CD4-positive, alpha-beta T cell treated with Interleukin-2 at 100 ng/mL for 4 hours (primary cell): ENCODE measurements around the gene TMPRSS6.

Source experiments
- DNase-seq: peaks from one replicate; pipeline ENCODE4 v3.0.0-alpha.2; 2020; ENCODE audit warnings: low spot score

TMPRSS6 gene

DNA sequence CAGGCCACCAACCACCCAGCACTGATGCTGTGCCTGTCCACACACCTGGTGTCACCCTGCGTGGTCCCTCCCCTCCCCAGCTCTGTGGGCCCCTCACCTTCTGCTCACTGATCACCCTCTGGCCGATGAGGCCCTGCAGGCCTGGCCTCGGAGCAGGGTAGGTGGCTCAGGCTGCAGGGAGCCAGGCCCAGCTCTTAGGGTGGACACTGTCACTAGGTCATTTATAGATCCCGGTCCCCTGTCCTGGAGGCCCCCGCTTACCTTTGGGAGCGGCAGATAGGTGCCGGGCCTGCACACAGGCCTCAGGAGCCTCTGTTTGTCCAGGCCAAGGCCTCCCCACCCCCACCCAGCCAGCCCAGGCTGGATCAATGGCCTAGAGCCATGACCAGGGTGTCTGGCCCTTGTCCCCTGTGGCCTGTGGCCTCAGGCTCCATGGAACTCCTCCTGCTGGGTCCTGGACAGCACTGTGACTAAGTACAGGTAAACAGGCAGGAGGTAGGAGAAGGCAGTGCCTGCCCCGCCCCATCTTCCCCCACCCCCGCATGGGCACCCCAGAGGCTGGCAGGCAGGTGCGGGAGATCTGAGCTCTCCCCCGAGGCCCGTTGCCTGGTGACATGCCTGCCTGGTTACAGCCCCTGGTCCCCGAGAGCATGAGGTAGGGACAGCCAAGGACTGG, at the start of gene TMPRSS6:
Gene TMPRSS6, minus strand, starts transcription at position 472 of the 676 bp plus-strand sequence. CDS start 6,296 bp downstream, outside the sequence.
- DNase-seq: no peak

DNA sequence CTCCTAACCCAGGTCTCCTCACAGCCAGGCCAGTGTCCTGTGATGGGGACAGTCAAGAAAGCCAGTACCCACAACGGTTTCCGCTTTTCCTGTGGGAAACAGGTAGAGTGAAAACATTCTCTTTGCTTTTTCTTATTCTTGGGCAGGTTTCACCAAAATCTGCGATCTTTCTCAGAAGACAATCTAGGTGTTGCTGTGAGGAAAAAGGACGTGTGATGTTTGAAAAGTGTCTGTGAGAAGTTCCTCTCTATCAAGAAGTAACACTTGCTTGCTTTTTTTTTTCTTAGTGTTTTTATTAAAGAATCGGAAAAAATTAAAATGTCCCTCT, 49.4 kb upstream of the TMPRSS6 start:
- no peak for DNase-seq

DNA sequence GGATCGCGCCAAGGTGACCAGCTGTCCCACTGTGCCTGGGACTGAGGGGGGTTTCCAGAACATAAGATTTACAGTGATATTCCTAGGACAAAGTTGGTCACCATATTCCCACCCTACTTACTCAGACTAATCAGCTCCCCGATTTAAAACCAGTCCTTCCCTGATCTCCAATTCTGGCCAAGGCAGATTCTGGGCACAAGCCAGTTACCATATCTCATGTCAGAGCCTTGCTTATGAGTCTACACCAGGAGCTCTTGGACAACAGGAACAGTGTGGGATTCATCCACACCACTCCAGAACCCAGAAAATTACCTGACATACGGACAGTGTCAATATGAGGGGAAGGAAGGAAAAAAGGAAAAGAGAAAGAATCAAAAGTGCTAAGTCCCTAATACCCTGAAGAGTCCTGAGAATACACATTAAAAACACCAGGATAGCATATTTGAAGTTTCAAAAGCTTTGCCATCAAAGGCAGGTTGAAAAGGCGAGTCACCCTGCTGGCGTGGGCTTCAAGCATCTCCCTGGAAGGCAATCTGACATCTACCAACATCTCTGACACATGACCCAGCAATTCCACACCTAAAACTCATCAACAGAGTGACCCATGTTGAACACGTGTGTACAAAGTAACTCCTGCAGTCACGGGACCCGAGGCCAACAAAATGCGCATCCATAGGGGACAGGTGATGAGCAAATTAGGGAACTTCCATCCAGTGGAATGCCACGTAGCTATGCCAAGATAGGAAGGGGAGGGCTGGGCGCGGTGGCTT, 48.2 kb upstream of the TMPRSS6 start:
- no peak for DNase-seq

DNA sequence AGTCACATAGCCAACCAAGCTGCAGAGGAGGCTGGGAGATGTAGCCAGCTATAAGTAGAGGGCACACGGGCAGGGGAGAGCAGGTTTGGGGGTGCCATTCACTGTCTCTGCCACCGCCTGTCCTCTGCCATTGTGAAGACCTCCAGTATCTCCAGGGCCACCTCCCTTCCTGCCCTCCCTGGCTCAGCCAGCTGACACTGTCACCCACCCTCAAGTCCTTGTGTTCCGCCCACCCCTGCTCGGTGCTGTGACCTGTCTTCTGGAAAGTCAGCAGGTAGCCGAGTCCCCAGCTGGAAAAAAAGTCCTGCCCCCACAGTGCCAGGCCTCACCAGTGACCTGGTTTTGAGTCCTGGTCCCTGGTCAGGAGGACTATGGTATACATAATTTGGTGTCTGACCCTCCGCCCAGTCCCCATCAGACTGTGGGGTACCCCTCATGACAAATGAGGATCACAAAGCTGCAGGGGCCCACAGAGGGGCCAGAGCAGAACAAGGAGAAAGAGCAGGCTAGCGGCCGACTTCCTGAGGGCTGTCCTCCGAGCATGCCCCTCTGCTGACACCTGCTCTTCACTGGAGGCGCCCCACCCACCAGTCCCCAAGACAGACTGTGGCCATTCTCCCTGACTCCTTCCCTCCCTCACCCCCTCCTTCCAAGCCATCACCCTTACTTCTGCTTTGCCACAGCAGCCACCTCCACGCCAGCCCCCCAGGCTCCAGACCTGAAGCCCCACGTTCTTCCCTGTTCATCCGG, 47.3 kb upstream of the TMPRSS6 start:
- DNase-seq: no peak

DNA sequence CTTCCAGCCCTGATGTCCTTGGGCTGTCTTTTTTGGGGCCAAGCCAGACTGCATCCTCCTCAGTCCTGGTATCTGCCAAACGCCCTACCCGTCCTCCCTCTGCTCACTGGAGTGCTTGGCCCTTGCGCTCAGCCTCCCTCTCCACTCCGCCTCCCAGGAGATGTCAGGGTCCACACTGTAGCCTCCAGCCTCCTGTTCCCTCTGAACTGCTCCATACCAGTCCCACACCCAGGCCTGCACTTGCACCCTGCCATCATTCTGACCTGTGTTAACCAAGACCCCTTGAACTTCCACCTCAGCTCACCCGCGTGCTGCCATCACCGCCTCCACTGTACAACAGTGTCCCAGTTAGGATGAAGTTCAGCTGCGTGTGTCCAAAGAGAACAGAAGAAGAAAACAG, 46.5 kb upstream of the TMPRSS6 start:
- no peak for DNase-seq

DNA sequence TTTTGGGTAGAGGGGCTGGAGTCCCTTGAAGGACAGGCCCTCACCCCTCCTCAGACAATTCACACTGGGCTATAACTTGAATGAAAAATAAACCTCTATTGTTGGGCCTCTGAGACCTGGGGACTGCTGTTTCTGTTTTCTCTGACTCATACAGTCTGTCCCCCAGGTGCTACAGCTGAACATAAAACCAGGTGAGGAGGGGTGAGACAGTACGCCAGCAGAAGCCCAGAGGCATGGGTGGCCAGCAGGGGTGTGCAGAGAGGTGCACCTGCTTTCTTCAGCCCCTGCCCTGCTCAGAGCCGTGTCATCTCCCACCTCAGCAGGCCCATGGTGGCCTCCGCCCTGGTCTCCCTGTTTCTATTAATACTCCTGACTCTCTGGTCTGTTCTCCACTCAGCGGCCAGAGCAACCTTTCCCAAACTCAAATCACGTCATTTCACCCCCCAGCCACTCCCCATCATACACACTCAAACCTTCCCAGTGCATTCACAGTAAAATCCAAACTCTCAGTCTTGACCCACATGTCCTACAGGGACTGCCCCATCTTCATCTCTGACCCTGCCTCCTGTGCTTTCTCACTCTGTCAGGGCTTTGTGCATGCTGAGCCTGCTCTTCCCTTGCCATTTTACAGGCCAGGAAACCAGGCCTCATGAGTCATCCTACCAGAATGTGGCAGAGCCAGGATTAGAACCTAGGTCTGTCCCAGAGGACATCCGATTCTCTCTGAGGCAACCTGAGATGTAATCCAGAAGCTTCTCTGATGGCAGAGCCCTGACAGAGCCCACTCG, 45.6 kb upstream of the TMPRSS6 start:
- no peak for DNase-seq

- no peak for DNase-seq
Measured at GRCh38 chr22:37153901-37154300, 44.4 kb upstream of the TMPRSS6 start.

- DNase-seq: no peak
Measured at GRCh38 chr22:37151401-37151800, 41.9 kb upstream of the TMPRSS6 start.

GRCh38 chr22:37150701-37151100, 41.2 kb upstream of the TMPRSS6 start:
- no peak for DNase-seq

GRCh38 chr22:37148742-37149665, 39.5 kb upstream of the TMPRSS6 start:
- DNase-seq: no peak

GRCh38 chr22:37148031-37148651, 38.6 kb upstream of the TMPRSS6 start:
- peak; percentile 42 for DNase-seq

DNA sequence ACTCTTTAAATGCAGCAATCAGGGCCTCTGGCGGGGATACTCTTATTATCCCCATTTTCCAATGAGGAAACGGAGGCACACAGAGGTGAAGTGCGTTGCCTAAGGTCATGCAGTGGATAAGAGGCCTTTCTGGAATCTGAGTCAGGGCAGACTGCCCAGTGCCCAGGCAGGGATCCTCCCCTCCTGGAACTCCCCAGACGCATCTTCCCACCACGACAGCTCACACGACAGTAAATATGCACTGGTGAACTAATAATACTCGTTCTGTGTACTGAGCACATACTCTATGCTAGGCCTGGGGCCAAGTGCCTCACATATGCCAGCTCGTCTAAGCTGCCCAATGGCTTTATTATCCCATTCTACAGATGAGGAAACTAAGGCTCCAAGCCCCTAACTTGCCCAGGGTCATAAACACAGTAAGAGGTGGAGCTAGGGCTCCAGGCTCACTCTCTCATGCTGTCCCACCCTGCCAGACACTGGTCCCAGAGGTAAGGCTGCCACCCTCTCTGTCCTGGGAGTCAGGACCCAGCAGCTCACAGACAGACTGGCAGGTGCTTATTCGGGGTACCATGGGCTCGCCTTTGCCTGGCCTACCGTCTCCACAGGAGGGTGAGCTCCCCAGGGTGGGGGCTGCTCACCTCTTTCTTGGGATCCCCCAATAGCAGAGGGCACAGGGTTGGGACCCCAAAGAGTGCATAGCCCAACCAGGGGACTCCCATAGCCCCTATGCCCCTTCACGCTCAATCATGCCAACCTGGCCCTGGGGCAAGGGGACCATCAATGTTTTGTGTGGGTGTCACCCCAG, 37.9 kb upstream of the TMPRSS6 start:
- DNase-seq: no peak

DNA sequence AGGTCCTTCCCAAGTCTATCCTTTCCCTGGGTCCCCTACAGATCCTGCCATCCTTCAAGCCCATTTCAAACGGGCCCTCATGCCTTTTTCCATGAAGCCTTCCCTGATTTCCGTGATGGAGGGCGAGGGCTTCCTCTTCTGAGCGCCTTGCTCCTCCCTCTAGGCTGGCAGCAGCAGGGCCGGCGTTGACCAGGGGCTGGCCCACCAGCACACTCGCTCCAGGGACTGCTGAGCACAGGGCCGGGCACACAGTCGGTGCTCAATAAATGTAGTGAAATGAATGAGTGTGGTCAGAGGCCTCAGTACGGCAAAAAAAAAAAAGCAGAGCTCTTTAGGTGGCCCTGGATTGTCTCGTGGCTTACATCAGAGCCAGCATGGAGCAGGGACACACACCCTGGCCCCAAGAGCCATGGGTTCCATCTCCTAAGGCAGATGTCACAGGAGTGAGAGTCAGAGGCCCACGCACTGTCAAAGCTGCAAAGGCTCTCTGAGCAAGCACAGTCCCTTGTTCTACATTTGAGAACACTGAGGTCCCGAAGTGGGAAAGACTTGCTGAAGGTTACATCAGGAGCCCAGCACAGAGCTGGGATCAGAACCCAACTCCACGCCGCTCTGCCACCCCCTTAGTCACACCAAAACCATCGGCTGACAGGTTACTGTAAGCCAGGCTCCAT, 37.1 kb upstream of the TMPRSS6 start:
- DNase-seq: no peak

GRCh38 chr22:37146051-37146385, 36.5 kb upstream of the TMPRSS6 start:
- DNase-seq: no peak

- no peak for DNase-seq
Measured at GRCh38 chr22:37145180-37146050, 35.9 kb upstream of the TMPRSS6 start.

DNA sequence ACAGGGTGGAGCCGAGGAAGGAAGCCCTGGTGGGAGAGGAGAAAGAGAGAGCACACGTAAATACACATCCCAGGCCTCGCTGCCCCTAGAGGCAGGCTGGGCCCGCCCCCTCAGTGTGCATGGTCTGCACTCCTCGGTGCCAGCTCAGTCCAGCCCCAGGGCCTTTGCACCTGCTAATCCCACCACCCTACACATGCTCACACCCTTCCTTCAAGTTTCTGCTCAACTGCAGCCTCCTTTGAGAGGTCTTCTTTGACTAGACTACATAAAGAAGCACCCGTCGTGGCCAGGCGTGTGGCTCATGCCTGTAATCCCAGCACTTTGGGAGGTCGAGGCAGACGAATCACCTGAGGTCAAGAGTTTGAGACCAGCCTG, 34.7 kb upstream of the TMPRSS6 start:
- DNase-seq: no peak

DNA sequence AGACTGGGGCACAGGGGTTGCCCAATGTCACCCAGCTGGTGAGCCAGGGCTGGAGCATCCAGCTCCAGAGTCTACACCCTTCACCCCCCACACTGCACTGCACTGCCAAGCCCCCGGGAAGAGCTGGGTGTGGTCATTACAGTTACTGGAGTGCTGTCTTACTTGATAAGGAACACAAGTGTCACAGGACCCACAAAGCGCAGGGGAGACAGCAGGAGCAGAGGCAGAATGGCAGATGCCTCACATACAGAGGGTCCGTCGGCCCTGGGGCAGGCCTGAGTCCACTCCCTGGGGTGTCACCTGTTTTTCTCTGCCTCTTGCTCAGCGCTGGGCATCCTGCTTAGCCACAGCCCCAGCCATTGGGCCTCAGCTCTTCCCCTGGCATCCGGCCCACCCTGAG, 32.5 kb upstream of the TMPRSS6 start:
- no peak for DNase-seq

DNA sequence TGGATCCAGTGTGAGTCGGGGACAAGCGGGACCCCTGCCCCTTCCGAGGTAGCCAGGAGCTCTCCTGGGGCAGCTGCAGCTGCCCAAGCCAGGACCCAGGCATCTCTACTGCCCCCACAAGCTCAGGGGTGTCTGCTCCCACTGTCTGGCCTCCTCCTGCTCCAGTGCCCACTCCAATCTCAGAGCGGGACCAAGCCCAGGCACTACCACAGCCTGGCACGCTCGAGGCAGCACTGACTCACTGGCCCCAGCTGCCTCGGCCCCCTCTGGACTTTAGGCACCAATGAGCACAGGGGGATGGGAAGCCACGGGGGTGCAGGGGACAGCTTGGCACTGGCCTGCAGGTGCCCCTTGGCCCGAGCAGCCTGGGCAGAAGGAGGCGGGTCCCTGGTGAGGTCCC, 32.0 kb upstream of the TMPRSS6 start:
- no peak for DNase-seq
